ENCODE results near the gene ASTN2. TPM values are rescaled to one million over a fixed set of nuclear protein-coding genes. Genes with fewer than 3 reads are reported as not detected.

Gene ASTN2
- total and polyA plus RNA-seq, 9 donors: 1.8 to 6.4 (median 3.2) TPM

DNA sequence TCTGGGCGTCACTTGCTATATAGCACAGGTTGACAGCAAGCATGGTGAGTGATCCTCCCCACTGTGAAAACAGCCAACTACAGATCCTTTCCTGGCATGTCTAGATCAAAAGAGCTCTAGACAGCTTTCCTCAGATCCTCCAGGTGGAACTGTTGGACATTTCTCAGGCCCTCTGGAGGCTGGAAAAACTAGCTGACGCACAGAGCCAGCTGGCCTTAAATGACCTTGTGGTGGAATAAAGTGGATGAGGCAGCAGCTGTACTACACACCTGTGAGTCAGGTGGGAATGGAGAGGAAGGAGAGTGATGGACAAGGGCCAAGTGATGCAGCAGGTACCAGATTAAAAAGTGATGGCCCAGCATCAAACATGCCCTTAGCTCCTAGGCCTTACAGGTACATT, 555.1 kb downstream of the ASTN2 start:
- no peaks in the 10 kb centered on the region for H3K27me3 ChIP-seq
- H3K9me3 ChIP-seq: no peaks in the 10 kb centered on the region
- H3K36me3 ChIP-seq: no peaks in the 10 kb centered on the region
- H3K4me1 ChIP-seq (ENCODE audit: insufficient read depth): no peaks in the 10 kb centered on the region
- TF ChIP-seq POLR2A (IDR thresholded peaks at IDR 0.05): no peak
- no peak overlapping the region for H3K27ac ChIP-seq
- WGBS, 3 donors: 79 to 93% (median 88%) methylated on average over 2 of the region's 2 CpGs
- no peak overlapping the region for H3K4me3 ChIP-seq
- intact Hi-C loops (cut with DNase I): no loop called here
- DNase-seq: no peak

GRCh38 chr9:116857321-116857720, 557.5 kb downstream of the ASTN2 start:
- Histone ChIP-seq H3K9me3 (no peaks in the 10 kb centered on the region), H3K4me3 (no peak overlapping the region), H3K4me1 (ENCODE audit: insufficient read depth) (no peaks in the 10 kb centered on the region), H3K27me3 (no peaks in the 10 kb centered on the region), H3K27ac (no peak overlapping the region), H3K36me3 (no peaks in the 10 kb centered on the region)
- 74 to 98% (median 80%) methylated on average over 2 of the region's 2 CpGs for WGBS, 3 donors
- DNase-seq: no peak
- TF ChIP-seq, protein P1, sequence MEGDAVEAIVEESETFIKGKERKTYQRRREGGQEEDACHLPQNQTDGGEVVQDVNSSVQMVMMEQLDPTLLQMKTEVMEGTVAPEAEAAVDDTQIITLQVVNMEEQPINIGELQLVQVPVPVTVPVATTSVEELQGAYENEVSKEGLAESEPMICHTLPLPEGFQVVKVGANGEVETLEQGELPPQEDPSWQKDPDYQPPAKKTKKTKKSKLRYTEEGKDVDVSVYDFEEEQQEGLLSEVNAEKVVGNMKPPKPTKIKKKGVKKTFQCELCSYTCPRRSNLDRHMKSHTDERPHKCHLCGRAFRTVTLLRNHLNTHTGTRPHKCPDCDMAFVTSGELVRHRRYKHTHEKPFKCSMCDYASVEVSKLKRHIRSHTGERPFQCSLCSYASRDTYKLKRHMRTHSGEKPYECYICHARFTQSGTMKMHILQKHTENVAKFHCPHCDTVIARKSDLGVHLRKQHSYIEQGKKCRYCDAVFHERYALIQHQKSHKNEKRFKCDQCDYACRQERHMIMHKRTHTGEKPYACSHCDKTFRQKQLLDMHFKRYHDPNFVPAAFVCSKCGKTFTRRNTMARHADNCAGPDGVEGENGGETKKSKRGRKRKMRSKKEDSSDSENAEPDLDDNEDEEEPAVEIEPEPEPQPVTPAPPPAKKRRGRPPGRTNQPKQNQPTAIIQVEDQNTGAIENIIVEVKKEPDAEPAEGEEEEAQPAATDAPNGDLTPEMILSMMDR (IDR thresholded peaks at IDR 0.05): no peak
- TF ChIP-seq EP300 (IDR thresholded peaks at IDR 0.05) (no peak), POLR2A (IDR thresholded peaks at IDR 0.05) (no peak)
- intact Hi-C loops (cut with DNase I): no loop called here

GRCh38 chr9:116855881-116856662, 558.8 kb downstream of the ASTN2 start:
- intact Hi-C loops (cut with DNase I): no loop called here
- TF ChIP-seq, protein P1 (IDR thresholded peaks at IDR 0.05): no peak
- TF ChIP-seq EP300 (IDR thresholded peaks at IDR 0.05) (no peak), POLR2A (IDR thresholded peaks at IDR 0.05) (no peak)
- 51 to 57% (median 55%) methylated on average over 4 of the region's 4 CpGs for WGBS, 3 donors

GRCh38 chr9:116849721-116850120, 565.1 kb downstream of the ASTN2 start:
- TF ChIP-seq, protein P1 (IDR thresholded peaks at IDR 0.05): no peak
- TF ChIP-seq EP300 (IDR thresholded peaks at IDR 0.05) (no peak), POLR2A (IDR thresholded peaks at IDR 0.05) (no peak)
- H3K4me1 ChIP-seq (ENCODE audit: insufficient read depth): no peaks in the 10 kb centered on the region
- no peak overlapping the region for H3K4me3 ChIP-seq
- 72 to 80% (median 73%) methylated on average over 3 of the region's 3 CpGs for WGBS, 3 donors
- H3K27me3 ChIP-seq: no peaks in the 10 kb centered on the region
- no peaks in the 10 kb centered on the region for H3K36me3 ChIP-seq
- H3K9me3 ChIP-seq: no peaks in the 10 kb centered on the region
- DNase-seq: no peak
- H3K27ac ChIP-seq: no peak overlapping the region
- intact Hi-C loops (cut with DNase I): no loop called here

More at GRCh38 chr9:116855881-116856662, 558.8 kb downstream of the ASTN2 start:
- Histone ChIP-seq H3K27me3 (no peaks in the 10 kb centered on the region), H3K27ac (no peak overlapping the region), H3K4me1 (ENCODE audit: insufficient read depth) (no peaks in the 10 kb centered on the region), H3K9me3 (no peaks in the 10 kb centered on the region), H3K4me3 (no peak overlapping the region), H3K36me3 (no peaks in the 10 kb centered on the region)
- no peak for DNase-seq

DNA sequence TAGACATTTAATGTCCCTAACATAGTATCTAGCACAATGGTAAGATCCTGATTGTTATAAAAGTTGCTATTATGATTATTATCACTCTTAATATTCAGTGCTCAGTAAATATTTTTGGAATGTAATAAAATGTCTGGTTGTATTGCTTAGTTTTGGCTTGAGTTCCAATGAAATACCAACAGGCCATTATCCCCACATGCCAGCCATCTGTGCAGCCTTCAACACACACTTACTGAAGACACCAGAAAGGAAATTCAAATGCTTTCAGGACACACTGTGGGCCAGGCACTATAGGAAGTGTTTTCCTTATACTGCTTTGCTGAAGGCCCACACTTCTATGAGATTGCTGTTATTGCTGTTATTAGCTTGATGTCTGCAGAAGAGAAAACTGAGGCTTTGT, 570.2 kb downstream of the ASTN2 start:
- H3K36me3 ChIP-seq: no peaks in the 10 kb centered on the region
- H3K27me3 ChIP-seq: no peaks in the 10 kb centered on the region
- TF ChIP-seq EP300 (IDR thresholded peaks at IDR 0.05) (no peak), POLR2A (IDR thresholded peaks at IDR 0.05) (no peak)
- TF ChIP-seq, protein P1 (IDR thresholded peaks at IDR 0.05): no peak
- H3K4me1 ChIP-seq (ENCODE audit: insufficient read depth): no peaks in the 10 kb centered on the region
- H3K4me3 ChIP-seq: no peak overlapping the region
- no peak for DNase-seq
- H3K27ac ChIP-seq: no peak overlapping the region
- intact Hi-C loops (cut with DNase I): no loop called here
- no peaks in the 10 kb centered on the region for H3K9me3 ChIP-seq
